CD4-positive, alpha-beta T cell treated with Interleukin-15 for 1 hour (primary cell): ENCODE results near the gene ITGB5.

Experiments used
- DNase-seq: peaks from one replicate; pipeline ENCODE4 v3.0.0-alpha.2; 2020

ITGB5 gene

GRCh38 chr3:124730941-124731297 is 156.2 kb downstream of the ITGB5 start:
- no peak for DNase-seq

- DNase-seq, result peak; percentile 92
These were observed 156.8 kb downstream of the ITGB5 start, which contains the start of gene UMPS for GRCh38 chr3:124730129-124730940. Gene UMPS (plus strand): TSS chr3:124730452. CDS start chr3:124730472, 20 bp downstream.

- no peak for DNase-seq
These were observed 164.6 kb downstream of the ITGB5 start for GRCh38 chr3:124722589-124722988.

- DNase-seq, result no peak
These were observed 172.8 kb downstream of the ITGB5 start for GRCh38 chr3:124714223-124714853.
